ENCODE results near the gene STARD5.

STARD5 gene

DNA sequence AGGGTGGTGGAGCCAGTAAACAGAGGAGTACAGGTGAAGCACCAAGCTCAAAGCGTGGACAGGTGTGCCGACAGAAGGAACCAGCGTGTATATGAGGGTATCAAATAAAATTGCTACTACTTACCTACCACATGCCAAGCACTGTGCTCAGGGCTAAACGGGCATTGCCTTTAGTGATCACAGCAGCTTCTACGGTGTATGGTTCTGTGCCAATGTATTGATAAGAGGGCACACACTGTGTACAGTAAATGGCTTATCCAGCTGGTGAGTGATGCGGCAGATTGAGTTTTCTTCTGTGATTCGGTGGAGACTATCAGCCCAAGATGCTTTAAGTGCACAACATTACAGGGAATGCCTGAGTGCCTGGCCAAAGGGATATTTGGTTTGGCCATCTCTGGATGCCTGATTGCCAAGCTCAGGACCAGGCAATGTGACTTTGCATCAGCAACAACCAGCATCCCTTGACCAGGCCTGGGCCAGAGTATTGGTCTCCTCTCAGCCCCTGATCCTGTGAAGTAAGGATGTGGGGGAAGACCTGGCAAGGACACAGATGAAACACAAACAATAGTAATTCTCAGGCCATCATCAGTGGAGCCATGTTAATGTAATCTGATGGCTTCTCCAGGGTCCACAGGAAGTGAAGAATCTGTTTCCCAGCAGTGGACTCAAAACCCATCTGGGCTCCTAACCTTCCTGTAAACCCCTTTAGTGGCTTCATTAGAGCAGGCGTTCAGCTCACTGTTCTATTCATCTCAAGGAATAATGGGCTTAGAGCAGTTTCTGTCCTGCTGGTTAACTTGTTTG is 14.1 kb downstream of the STARD5 start:
- no peak for DNase-seq

DNA sequence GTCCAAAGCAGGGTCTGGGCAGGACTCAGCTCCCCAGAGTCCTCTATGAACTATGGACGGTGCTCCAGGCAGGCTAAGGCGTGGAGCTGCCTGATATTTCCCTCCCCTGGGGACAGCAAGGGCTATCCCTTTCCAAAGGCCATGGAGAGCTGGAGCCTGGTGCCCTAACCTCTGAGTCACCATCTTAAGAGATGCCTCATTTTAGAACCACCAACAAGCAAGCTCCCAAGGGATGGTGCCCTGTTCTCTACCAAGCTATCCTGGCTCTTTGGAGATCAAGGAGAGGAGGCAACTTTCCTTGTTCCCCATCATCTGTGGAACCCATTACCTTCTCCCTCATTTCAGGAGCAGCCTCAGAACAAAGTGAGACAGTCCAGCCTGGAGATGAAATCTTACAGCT is 15.7 kb downstream of the STARD5 start:
- DNase-seq, result no peak

DNA sequence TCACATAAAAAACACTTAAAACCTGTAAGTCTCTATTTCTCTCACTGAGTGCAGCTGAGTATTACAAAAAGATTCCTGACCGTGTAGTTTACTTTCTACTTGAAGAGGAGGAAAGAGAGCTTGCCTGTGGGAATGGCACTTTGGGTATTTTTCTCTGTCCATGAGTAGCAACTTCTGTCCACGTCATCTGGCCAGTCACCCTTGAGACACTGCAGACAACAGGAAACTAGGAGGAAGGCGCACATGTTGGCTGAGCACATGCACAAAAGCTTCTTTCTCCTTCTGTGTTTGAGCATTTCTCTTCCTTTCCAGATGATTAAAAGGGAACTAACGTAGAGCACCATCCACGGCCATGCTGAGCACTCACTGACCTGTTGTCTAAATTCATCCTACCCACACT is 19.7 kb downstream of the STARD5 start:
- peak; percentile 40 for DNase-seq

DNA sequence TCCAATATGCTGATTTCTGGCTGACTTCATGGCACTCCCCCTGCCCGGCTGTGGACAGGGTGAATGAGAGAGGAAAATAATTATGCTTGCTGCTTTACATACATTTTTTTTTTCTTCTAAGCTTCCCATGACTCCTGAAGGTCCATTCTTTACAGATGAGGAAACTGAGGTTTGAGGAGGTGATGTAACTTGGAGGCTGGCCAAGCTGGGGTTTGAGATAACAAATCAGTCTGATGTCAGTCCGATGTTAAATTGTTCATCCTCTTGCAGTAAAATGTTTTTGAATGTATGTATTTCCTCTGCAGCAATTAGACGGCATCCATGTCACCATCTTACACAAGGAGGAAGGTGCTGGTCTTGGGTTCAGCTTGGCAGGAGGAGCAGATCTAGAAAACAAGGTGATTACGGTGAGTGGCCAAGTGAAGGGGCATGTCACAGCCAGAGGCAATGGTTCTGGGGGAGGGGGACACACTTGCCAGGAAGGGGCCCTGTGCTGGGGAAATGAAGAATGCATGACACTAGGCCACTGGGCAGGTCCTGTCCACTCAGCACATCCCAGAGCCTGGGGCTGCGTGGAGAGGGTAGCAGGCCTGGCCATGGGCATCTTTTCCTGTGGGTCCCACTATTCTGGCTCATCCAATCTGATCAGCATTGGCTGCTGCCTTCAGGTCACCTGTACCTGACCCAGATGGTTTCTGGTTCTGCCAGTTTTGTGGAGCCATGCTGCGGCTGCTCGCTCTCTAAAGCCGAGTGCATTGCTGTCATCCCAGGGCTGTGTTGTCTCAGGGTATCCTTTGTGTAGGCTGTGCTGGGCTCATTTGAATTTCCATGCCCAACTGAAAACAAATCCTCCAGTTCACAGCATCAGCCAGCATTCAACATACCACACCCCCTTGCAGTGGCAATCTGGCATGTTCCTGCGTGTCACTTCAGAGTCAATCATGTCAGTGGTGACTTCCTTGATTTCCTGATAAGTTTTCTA is 20.4 kb downstream of the STARD5 start:
- DNase-seq, result no peak

DNA sequence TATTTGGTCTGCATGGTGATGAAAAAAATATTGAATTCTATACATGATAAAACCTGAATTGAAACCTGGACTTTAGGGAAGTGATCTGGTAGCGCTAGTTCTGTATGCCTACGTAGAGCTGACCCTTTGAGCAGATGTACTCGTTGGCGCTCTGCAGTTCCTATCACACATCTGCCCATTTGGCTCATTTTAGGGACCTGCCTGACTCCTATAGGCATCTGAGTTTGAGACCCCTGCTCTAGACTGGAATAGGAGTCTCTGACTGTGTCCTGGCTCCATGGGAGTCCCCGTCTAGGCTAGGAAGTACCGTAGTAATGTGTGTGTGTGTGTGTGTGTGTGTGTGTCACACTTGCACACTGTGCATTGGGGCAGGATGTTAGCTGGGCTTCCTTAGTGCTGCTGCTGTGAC is 21.2 kb downstream of the STARD5 start:
- peak; percentile 37 for DNase-seq

DNA sequence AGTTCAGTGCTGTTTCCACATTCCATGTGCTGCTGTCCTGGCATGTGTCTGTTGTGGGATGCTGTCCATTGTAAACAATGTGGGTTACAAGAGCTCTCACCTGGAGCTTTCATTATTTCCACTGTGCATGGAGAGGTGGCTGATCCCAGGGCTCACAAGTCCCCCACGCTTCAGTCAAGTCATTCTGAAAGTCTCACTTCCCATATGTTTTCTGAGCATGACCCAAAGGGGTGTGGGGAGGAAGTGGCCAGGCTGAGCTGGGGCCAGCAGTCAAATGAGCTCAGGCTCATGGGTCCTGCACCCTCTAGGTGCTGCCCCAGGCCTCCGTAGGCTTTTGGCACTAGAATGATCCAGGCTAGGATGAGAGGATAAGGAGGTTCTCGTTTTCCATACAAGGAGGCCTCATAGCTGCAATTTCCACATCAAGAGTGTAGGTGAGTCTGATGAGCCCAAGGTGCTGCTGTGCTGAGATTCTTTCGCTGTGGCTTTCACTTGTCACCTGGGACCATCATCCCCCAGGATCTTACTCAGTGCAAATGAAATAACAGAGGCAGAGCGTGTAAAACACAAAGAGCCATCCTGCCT is 22.0 kb downstream of the STARD5 start:
- peak; percentile 62 for DNase-seq

- no peak for DNase-seq
These were observed 22.6 kb downstream of the STARD5 start for GRCh38 chr15:81301385-81301784.

- DNase-seq, result no peak
These were observed 24.2 kb downstream of the STARD5 start for GRCh38 chr15:81299630-81300273.

GRCh38 chr15:81299156-81299555 is 24.8 kb downstream of the STARD5 start:
- no peak for DNase-seq

DNA sequence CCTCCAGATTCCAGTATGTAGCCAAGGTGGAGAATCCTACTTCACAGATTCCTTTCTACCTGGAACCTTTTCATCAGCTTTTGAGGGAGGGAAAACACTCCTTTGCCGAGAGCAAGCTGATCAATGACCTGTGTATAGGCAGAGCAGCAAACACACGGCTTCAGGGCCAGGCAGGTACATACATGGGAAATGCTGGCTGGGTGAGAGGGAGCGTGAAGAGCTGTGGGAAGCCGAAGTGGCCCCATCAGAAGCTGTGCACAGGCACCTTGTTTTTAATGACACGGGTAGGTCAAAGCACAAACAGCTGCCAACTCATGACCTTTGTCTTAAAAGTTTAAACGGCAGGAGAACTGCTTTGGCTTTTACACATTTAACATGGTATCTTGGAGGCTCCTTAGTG is 25.3 kb downstream of the STARD5 start:
- DNase-seq, result no peak

DNA sequence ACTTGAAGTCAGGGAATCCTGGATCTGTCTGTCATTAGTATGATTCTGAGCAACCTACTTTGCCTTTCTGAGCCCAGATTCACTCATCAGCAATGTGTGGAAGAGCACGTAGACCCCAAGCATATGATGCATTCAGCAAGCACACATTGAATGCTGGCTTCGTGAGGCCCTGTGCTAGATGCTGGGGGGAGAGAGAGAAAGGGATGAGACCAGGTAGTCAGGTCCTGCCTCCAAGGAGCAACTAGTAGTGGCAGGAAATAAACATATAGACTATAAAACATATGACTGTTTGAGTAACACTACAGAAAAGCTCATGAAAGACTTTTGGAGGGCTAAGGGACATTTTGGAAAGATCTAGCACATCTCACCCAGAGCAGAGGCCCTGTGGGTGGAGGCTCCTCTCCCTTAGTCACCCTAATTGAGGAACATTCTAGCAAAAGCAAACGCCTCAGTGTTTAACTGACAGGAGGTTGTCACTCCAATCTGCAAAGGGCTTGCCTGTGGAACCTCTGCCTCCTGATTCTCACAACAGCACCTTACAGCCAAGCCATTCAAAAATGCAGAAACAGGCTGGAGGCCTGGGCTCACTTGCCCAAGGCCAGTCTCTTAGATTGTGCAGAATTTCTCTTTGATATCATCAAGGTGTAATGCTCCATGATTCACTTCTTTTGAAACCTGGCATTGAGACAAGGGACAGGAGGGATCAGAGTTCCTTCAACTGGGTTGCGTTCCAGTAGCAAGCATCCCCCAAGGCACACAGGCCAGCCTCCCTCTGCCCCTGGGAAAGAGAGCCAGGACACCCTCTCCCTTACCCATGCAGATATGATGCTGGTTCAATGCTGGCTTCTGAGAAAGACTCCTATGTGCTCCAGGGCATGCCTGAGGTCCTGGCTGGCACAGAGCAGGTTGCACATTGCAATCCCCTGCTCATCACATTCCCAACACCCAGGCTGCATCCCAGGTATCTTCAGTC is 26.1 kb downstream of the STARD5 start:
- no peak for DNase-seq

GRCh38 chr15:81297147-81297572 is 26.8 kb downstream of the STARD5 start:
- no peak for DNase-seq

DNA sequence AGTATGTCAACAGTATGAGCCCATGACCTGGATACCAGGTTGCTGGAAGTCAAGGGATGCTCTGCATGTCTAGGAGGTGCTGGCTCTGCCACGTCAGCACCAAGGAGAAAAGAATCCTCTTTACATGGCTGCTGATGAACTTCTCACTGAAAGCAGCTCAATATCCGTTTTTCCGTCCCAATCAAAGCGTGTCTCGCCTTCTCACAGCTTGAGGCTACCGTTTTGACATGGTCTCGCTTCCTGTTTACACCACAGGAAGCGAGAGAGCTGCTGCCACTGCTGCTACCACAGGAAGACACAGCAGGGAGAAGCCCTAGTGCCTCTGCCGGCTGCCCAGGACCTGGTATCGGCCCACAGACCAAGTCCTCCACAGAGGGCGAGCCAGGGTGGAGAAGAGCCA is 27.3 kb downstream of the STARD5 start:
- DNase-seq, result peak; percentile 80

DNA sequence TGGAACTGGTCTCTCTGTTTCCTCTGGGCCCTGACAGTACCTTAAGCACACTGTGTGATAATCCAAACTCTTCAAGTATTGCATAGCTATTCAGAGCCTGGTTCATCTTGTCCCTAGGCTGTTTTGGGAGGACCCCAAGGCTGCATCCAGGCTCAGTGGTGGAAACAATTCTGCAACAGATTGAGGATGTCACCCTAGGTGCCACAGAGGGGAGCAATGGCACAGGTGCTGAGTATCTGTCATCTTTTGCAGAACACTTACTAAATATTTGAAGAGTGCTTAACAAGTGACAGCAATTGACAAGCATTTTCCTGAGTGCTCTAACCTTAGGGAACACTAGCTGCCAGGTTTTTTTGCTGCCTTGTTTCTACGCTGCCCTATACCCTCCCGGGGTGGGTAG is 27.8 kb downstream of the STARD5 start:
- no peak for DNase-seq

GRCh38 chr15:81295486-81296121 is 28.3 kb downstream of the STARD5 start:
- DNase-seq, result no peak

GRCh38 chr15:81294516-81294880 is 29.4 kb downstream of the STARD5 start:
- no peak for DNase-seq

- peak; percentile 83 for DNase-seq
These were observed 30.0 kb downstream of the STARD5 start for GRCh38 chr15:81293728-81294515.

- DNase-seq, result peak; percentile 85
These were observed 31.4 kb downstream of the STARD5 start for GRCh38 chr15:81292523-81293001.

- DNase-seq, result no peak
These were observed 31.9 kb downstream of the STARD5 start for GRCh38 chr15:81291916-81292522.

DNA sequence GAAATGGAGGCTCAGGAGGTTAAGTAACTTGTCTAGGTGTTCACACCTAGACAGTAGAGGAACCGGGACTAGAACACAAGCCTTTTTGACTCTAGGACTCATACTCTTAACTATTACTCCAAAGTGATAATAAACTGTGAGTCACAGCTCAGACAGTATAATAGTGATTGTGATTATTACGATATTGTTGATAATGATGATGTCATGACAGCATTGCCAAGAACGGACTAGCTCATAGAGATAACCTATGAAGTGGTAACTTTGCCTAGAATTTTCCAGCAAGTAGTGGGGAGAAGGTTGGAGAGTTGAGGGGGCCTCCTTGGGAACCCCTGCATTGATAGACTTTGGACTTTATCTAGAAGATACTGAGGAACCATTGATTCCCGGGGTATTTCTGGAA is 34.0 kb downstream of the STARD5 start:
- no peak for DNase-seq

Data from CD4-positive, alpha-beta T cell treated with Interferon gamma for 1 hour (primary cell).